T-helper 9 cell (primary cell): ENCODE measurements around the gene ANKLE1.
"Not testable (repeated sequence)": the region's sequence is repeated elsewhere in the genome, so short reads cannot be mapped to it uniquely, and the experiment has no call there.

Experiments
- DNase-seq: peaks from one replicate; pipeline ENCODE4 v3.0.0-alpha.2; 2020

The ANKLE1 gene

GRCh38 chr19:17248011-17248776, 33.5 kb upstream of the ANKLE1 start:
- no peak for DNase-seq

- DNase-seq = no peak
Observed at GRCh38 chr19:17249887-17250548, 31.7 kb upstream of the ANKLE1 start.

- DNase-seq = no peak
Observed at GRCh38 chr19:17254636-17255035, 27.1 kb upstream of the ANKLE1 start.

DNA sequence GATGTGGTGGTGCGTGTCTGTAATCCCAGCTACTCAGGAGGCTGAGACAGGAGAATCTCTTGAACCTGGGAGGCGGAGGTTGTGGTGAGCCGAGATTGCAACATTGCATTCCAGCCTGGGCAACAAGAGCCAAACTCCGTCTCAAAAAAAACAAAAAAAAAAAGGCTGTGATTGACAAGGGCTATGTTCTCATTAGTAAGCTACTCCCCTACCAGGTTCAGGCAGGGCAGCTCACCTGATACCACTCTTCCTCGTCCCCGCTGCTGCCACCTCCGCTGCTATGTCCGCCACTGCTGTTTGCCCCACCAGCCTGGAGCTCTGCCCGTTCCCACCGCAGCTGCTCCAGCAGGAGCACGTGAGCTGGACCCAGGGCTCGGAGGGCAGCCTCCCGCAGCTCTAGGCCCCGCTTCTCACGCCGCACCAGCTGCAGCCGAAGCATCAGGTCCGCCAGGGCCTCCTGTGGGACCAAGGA, 26.5 kb upstream of the ANKLE1 start:
- DNase-seq = no peak

- DNase-seq = no peak
Observed at GRCh38 chr19:17256130-17256529, 25.6 kb upstream of the ANKLE1 start.

- no peak for DNase-seq
Observed at GRCh38 chr19:17259118-17259780, 22.5 kb upstream of the ANKLE1 start.

DNA sequence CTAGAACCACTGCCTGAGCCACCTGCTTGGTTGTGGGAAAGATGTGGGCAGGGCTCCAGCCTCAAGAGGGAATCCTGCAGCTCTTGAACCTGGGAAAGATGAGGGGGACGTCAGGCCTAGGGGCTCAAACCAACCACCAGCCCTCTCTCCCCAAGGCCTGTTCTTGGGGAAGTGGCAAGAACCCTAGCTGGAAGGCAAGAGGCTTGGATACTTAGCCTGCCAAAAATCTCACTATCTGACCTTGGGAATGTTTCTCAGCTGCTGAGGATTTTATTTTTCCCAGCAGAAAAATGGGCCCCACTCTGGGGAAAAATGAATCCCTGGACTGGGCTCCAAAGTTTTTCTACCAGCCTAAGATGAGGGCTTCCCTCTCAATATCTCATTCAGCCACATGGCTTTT, 21.8 kb upstream of the ANKLE1 start:
- no peak for DNase-seq

- peak; percentile 92 for DNase-seq
Observed at GRCh38 chr19:17260842-17261325, 20.8 kb upstream of the ANKLE1 start.

DNA sequence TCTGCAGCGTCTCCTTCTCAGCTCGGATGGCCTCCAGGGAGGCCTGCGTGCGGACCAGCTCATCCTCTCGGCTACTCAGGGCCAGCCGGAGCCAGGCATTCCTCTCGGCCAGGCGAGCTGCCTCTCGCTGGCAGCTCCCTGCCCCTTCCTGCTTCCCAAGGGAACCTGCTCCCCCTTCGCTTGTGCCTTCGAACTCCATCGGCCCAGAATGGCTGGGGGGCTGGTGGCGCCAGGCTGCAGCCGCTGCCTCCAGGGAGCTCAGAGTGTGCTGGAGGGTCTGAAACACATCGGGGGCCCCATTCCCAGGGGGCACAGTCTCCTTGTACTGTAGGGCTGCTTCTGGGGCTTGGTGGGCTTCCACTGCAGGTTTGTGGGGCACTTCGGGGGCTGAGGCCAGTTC, 19.1 kb upstream of the ANKLE1 start:
- no peak for DNase-seq

DNA sequence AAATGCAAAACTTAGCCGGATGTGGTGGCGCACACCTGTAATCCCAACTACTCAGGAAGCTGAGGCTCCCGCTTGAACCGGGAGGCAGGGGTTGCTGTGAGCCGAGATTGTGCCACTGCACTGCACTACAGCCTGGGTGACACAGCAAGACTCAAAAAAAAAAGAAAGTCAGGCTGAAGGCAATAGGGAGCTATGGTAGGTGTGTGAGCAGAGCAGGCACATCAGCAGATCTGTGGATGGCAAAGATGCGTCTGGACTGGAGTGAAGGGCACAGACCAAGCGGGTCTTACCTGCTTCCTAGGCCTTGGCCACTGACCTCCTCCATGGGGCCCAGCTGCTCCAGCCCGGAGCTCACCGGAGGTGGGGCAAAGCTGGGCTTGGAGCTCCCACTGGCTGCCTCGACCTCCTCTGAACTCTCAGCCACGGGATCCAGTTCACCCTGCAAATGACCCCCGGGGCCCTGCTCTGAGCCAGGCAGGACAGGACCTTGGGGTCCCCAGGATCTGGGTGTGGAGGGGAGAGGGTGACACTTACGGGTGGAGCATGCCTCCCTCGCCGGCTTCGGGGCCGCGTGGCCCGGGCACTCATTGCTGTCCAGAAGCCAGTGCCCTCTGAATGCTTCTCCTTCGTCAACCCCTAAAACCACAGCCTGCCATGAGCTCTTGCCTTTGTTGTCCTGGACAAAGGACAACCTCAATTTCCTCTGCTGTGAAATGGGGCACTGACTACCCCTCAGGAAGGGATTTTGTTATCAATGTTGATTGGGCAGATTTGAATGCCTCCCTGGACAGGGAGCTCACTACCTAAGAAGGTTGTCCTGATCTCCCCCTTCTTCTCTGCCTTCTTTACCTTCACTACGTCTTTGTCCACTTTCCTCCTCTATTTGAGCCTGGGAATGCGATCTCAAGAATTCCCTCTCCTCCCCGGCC, 17.7 kb upstream of the ANKLE1 start:
- no peak for DNase-seq

DNA sequence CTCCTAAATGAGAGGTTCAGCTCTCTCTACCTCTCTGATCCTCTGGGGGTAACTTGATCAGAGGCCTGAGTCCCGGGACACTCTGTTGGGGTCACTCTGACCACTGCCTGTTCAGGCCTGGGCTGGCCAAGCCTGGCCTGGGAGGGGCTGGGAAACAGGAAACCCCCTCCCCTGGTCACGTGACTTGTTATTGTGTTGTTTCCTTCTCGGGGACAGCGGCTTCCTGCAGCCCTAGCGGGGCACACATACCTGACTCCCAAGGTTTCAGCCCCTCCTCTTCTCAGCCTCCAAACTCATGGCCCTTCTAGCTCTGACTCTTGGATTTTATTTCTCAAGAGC, 17.1 kb upstream of the ANKLE1 start, which contains the start of gene USHBP1:
Gene USHBP1, minus strand, starts transcription at position 105 of the 339 bp plus-strand sequence. CDS start 446 bp downstream, outside the sequence.
- DNase-seq = no peak

DNA sequence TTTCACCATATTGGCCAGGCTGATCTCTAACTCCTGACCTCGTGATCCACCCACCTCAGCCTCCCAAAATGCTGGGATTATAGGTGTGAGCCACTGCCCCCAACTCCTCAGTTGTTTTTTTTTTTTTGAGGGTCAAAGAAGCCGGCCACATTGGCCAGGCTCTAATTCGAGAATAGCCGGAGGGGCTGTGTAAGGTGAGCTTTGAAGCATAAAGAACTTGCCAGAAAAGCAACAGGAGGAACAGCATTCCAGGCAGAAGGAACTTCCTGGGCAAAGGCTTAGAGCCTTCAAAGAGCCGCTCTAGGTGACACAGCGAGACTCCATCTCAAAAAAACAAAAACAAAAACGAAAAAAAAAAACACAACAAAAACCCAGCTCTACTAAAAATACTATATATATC, 15.7 kb upstream of the ANKLE1 start:
- DNase-seq = no peak

DNA sequence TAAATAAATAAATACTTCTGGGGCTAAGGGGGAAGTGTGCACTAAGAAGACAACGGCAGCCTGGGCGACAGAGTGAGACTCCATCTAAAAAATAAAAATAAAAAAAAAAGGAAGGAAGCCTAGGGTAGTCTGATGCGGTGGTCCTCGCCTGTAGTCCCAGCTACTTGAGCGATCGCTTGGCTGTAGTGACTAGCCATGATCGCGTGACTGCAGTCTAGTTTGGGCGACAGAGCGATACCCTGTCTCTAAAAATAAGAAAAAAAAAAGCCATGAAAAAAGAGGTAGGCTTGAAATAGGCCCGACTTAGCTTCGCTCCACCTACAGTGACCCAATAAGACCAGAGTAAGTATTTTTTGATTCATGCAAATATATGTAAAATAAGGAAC, 15.1 kb upstream of the ANKLE1 start:
- DNase-seq = no peak

- DNase-seq = peak; percentile 87
Observed at GRCh38 chr19:17266975-17267788, 14.5 kb upstream of the ANKLE1 start, which contains the start of gene BABAM1. Gene BABAM1 (plus strand): TSS chr19:17267443. CDS start chr19:17268807, 1,364 bp downstream.

GRCh38 chr19:17268754-17269153, 12.9 kb upstream of the ANKLE1 start:
- DNase-seq = no peak

DNA sequence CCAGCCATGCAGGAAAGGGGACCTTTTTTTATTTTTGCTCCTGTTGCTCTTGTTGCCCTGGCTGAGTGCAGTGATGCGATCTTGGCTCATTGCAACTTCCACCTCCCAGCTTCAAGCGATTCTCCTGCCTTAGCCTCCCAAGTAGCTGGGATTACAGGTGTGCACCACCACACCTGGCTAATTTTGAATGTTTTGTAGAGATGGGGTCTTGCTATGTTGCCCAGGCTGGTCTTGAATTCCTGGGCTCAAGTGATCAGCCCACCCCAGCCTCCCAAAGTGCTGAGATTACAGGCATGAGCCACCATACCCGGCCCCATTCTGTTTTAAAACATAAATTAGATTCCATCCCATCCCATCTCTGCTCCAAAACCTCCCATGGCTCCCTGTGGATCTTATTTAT, 6.8 kb upstream of the ANKLE1 start:
- not testable (repeated sequence) for DNase-seq

DNA sequence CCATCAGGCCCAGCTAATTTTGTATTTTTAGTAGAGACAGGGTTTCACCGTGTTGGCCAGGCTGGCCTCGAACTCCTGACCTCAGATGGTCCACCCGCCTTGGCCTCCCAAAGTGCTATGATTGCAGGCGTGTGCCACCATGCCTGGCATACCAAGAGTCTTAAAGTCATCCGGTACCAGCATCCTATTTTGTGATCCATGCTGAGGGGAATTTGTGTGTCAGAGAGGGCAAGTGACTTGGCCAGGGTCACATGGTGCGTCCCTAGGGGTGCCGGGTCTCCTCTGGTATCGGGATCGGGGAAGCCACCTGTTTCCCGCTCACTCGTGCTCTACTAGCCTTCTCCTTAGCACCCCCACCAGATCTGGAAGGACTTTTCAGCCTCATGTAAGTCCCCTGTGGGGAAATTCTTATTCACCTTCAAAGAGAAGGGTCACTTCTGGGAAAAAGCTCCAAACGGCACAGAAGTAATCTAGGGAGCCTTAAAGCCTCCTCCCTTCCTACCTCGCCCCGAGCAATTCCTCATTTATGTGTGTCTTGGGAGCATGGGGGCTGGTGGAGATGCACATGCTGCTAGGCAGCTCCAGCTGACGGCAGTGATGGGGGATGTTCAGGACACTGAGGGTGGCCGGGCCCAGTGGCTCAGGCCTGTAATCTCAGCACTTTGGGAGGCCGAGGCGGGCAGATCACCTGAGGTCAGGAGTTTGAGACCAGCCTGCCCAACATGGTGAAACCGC, 6.1 kb upstream of the ANKLE1 start:
- no peak for DNase-seq

DNA sequence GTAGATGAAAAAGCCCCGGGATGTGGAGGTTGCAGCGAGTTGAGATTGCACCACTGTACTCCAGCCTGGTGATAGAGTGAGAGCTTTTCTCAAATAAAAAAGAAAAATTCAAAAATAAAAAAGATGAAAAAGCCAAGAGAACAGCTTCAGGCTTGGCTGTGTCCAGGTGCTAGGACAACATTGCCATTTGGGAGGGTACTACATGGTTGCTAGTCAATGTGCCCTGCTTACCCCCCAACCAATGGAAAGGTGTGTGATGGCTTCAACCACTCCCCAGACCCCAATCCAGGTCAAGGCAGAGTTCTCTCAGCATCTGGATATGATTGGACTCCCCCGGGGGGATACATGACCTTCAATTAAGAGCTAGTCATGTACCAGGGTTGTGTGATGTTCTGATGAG, 2.3 kb upstream of the ANKLE1 start:
- DNase-seq = no peak

DNA sequence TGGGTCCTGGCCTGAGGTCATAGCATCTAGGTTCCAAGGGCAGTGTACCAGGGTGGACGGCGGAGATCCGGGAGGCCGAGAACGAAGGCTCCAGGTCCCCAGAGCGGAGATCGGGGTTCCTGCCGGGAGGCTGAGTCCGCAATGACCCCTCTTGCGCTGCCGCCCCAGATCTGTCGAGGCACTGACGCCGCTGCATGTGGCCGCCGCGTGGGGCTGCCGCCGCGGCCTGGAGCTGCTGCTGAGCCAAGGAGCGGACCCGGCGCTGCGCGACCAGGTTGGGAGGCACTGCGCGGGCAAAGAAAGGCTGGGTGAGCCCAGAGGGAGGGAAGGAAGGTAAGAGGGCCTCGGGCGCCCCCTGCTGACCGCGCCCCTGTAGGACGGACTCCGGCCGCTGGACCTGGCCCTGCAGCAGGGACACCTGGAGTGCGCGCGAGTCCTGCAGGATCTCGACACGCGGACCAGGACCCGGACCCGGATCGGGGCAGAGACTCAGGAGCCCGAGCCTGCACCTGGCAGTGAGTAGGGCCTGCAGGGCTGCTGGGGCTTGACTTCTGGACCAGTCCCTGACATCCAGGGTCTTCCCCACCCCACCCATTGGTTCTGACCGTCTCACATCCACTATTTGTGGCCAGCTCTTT, 906 bp downstream of the ANKLE1 start:
- peak; percentile 72 for DNase-seq

DNA sequence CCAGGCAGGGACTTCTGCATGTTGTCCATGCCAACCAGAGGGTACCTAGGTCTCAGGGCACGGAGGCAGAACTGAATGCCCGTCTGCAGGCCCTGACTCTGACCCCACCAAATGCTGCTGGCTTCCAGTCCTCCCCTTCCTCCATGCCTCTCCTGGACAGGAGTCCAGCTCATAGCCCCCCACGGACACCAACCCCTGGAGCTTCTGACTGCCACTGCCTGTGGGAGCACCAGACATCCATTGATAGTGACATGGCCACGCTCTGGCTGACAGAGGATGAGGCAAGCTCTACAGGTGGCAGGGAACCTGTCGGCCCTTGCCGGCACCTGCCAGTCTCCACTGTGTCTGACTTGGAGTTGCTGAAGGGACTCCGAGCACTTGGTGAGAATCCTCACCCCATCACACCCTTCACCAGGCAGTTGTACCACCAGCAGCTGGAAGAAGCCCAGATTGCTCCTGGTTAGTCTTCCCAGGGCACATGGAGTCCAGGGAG, 1.8 kb downstream of the ANKLE1 start:
- DNase-seq = no peak
